ENCODE measurements around the gene ZNF564.
"Not testable (repeated sequence)": the region's sequence is repeated elsewhere in the genome, so short reads cannot be mapped to it uniquely, and the experiment has no call there.

ZNF564 gene

DNA sequence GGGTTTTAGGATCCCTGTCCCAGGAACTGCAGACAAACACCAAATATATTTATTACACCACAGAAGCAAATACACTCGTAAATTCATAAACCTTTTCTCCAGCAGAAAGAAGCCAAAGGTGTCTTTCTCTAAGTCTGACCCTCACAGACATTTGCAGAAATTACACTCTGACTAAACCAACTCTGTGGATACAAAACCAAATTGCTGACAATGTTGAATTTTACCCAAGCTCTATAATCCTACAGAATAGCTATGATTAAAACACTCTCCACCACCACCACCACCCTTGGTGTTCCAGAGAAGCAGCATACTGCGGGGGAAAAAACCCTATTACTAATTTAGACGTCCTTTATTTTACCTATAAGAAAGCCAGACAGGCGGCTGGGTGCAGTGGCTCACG, 5.2 kb downstream of the ZNF564 start:
- Histone ChIP-seq H3K4me3 (no peak overlapping the region), H3K27me3 (ENCODE audit: low read depth) (no peaks in the 10 kb centered on the region), H3K36me3 (replicated peaks) (peaks cover 17% of the 10 kb centered on the region), H3K9me3 (peaks cover 4% of the 10 kb centered on the region; the same call in 1 of the 2 replicates), H3K4me1 (no peaks in the 10 kb centered on the region; the same call in 1 of the 2 replicates)
- in situ Hi-C loops (cut with MboI; ENCODE audit: low sequenced_read_pairs), result no loop called here
- no peak for DNase-seq (ENCODE audit: low spot score in 2 of 2)

DNA sequence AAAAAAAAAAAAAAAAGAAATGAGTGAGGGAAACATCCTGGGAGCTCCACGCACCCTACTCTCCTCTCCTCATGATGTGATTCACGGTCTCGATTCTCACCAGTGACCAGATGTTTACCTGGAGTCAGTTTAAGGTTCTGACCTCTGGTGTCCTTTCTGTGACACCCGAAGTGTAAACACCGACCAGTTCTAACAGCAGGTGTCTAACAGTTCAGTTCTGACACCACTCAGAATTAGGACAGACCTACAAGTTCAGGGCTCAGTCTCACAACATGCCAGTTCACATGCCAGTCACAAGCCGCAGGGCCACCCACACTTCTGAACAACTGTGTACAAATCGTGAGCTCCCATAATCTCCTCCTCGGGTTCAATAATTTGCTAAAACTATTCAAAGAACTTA, 6.0 kb downstream of the ZNF564 start:
- DNase-seq (ENCODE audit: low spot score in 2 of 2), result no peak
- H3K4me3 ChIP-seq, result no peak overlapping the region
- peaks cover 15% of the 10 kb centered on the region; the same call in 1 of the 2 replicates for H3K36me3 ChIP-seq (replicated peaks)
- in situ Hi-C loops (cut with MboI; ENCODE audit: low sequenced_read_pairs), result no loop called here
- H3K9me3 ChIP-seq, result peaks cover 4% of the 10 kb centered on the region; the same call in 1 of the 2 replicates
- H3K4me1 ChIP-seq, result no peaks in the 10 kb centered on the region; the same call in 1 of the 2 replicates
- no peaks in the 10 kb centered on the region for H3K27me3 ChIP-seq (ENCODE audit: low read depth)

DNA sequence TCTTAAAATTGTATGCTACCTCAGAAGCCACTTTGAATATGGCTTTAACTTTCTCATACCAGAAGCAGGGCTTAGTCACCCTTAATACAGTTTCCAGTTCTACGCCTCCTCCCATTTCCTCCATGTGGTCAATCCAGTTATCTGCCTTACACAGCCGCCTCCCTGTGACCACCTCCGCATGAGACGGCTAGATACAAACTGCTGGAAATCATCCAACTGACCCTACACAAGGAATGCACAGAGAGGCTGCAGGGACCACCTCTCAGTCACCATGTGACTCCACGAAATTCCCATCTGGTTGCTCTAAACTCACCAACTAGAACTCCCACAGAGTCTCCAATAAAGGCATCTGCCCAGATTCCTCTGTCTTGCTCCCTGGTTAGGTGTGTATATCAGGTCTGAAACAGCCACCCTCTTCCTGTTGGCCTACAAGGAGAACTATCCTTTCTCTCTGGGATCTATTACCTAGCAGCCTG, 6.8 kb downstream of the ZNF564 start:
- H3K4me3 ChIP-seq, result no peak overlapping the region
- peaks cover 10% of the 10 kb centered on the region; the same call in 1 of the 2 replicates for H3K36me3 ChIP-seq (replicated peaks)
- DNase-seq (ENCODE audit: low spot score in 2 of 2), result no peak
- H3K9me3 ChIP-seq, result peaks cover 4% of the 10 kb centered on the region; the same call in 1 of the 2 replicates
- in situ Hi-C loops (cut with MboI; ENCODE audit: low sequenced_read_pairs), result no loop called here
- H3K4me1 ChIP-seq, result no peaks in the 10 kb centered on the region
- no peaks in the 10 kb centered on the region for H3K27me3 ChIP-seq (ENCODE audit: low read depth)

DNA sequence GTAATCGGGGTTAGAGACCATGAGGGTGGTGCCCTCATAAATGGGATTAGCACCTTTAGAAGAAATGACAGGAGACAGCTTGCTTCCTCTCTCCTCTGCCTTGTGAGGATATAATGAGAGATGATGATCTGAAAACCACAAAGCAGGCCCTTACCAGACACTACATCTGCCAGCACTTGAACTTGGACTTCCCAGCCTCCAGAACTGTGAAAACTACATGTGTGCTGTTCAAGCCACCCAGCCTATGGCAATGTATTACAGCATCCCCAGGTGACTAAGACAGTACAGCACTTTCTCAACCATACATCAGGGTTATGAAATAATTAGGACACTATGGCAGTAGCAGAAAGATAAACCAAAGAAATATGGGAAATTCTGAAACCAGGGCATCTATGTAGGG, 7.4 kb downstream of the ZNF564 start:
- Histone ChIP-seq H3K4me1 (no peaks in the 10 kb centered on the region), H3K9me3 (peaks cover 4% of the 10 kb centered on the region), H3K36me3 (replicated peaks) (peaks cover 5% of the 10 kb centered on the region; the same call in 1 of the 2 replicates), H3K4me3 (no peak overlapping the region), H3K27me3 (ENCODE audit: low read depth) (no peaks in the 10 kb centered on the region)
- no peak for DNase-seq (ENCODE audit: low spot score in 2 of 2)
- in situ Hi-C loops (cut with MboI; ENCODE audit: low sequenced_read_pairs), result no loop called here

DNA sequence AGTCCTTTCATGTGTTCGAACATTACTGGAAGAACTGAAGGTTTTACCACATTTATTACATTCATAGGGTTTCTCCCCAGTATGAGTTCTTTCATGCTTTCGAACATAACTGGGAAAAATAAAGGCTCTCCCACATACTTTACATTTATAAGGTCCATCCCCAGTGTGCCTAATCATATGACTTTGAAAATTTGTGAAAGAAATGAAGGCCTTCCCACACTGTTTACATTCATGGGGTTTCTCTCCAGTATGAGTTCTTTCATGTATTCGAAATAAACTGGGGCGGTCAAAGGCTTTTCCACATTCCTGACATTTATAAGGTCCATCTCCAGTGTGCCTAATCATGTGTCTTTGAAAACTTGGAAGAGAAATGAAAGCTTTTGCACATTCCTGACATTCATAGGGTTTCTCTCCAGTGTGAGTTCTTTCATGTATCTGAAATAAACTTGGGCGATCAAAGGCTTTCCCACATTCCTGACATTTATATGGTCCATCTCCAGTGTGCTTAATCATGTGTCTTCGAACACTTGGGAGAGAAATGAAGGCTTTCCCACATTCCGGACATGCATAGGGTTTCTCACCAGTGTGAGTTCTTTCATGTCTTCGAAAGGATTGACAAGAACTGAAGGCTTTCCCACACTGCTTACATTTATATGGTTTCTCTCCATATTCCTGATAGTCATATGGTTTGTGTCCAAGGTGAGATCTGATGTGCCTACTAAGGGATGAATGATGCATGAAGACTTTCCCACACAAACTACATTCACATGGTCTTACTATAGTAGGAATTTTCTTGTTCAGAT, 24.0 kb downstream of the ZNF564 start:
- Histone ChIP-seq H3K27me3 (ENCODE audit: low read depth) (no peaks in the 10 kb centered on the region), H3K36me3 (replicated peaks) (peaks cover 34% of the 10 kb centered on the region), H3K9me3 (peaks cover 70% of the 10 kb centered on the region), H3K4me3 (no peak overlapping the region), H3K4me1 (no peaks in the 10 kb centered on the region)
- no peak for DNase-seq (ENCODE audit: low spot score in 2 of 2)
- in situ Hi-C loops (cut with MboI; ENCODE audit: low sequenced_read_pairs), result no loop called here

DNA sequence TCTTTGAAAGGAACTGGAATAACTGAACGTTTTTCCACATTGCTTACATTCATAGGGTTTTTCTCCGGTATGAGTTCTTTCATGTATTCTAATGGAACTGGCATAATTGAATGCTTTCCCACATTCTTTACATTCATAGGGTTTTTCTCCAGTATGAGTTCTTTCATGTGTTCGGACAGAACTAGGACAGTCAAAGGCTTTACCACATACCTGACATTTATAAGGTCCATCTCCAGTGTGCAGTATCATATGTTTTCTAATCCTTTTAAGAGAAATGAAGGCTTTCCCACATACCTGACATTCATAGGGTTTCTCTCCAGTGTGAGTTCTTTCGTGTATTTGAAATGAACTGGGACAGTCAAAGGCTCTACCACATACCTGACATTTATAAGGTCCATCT, 24.7 kb downstream of the ZNF564 start:
- in situ Hi-C loops (cut with MboI; ENCODE audit: low sequenced_read_pairs), result no loop called here
- no peak overlapping the region for H3K4me3 ChIP-seq
- H3K27me3 ChIP-seq (ENCODE audit: low read depth), result no peaks in the 10 kb centered on the region
- peaks cover 34% of the 10 kb centered on the region for H3K36me3 ChIP-seq (replicated peaks)
- DNase-seq (ENCODE audit: low spot score in 2 of 2), result no peak
- H3K9me3 ChIP-seq, result peaks cover 65% of the 10 kb centered on the region
- H3K4me1 ChIP-seq, result no peaks in the 10 kb centered on the region

DNA sequence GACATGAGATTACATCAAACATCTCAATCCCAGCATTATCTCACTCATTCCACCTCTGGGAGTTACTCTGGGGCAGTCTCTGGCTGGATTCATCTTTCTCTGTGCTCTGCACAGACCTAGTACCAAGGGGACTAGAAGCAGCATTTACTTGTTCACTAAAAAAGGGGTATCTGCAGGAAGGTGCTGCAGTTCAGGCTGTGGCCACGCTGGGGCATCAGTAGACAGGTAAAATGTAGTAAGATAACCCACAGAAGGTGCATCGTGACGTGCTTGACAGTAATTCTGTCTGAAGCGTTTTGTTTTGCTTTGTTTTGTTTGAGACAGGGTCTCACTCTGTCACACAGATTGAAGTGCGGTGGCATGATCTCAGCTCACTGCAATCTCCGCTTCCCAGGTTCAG, 29.3 kb downstream of the ZNF564 start:
- in situ Hi-C loops (cut with MboI; ENCODE audit: low sequenced_read_pairs), result no loop called here
- Histone ChIP-seq H3K4me3 (no peak overlapping the region), H3K27me3 (ENCODE audit: low read depth) (no peaks in the 10 kb centered on the region), H3K36me3 (replicated peaks) (peaks cover 18% of the 10 kb centered on the region), H3K4me1 (no peaks in the 10 kb centered on the region), H3K9me3 (peaks cover 42% of the 10 kb centered on the region)
- peak in 1 of 2 experiments; percentile 34 for DNase-seq (ENCODE audit: low spot score in 2 of 2)

DNA sequence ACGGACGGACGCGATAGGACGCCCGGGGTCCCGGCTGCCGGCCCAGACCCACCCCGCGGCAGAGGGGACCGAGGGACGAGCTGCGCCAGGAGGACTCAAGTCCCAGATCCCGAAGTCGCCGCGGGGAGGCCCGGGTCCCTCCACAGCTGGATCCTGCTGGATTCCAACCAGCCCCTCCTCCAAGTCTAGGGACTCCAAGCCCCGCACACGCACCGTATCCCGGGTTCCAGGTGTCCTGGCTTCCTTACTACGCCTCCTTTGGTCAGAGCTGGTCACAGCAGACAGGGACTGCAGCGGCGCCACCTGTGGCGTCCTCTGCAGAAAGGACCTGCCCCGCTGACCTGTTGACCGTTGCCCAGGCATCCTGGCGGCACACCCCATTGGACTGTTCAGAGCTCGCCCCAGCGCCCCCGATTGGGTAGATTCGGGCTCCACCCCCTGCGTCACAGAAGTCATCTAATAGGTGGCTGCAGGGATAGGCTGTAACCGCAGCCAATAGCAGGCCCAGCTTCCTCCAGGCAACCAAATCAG, 37.7 kb downstream of the ZNF564 start:
- H3K4me3 ChIP-seq, result no peak overlapping the region
- peaks cover 19% of the 10 kb centered on the region for H3K9me3 ChIP-seq
- no peak for DNase-seq (ENCODE audit: low spot score in 2 of 2)
- H3K36me3 ChIP-seq (replicated peaks), result no peaks in the 10 kb centered on the region
- no peaks in the 10 kb centered on the region for H3K27me3 ChIP-seq (ENCODE audit: low read depth)
- in situ Hi-C loops (cut with MboI; ENCODE audit: low sequenced_read_pairs), result no loop called here
- H3K4me1 ChIP-seq, result no peaks in the 10 kb centered on the region

DNA sequence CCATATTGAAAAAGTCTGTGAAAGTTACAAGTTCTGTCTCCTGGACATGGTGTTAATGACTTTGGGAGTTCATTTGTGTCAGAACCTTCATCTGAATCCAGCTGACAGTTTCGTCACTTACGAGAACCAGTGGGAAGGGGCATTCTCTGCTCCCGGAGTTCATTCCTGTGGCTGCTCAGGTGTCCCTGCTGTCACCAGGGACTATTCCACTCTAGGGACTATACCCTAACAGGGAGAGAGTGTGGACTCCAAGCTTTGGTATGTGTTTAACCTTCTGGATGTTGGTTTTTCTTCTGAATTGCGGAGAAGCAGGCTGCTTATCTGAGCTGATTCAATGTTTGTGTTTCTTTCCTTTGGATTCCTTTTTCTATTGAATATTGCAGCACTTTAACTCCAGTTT, 54.2 kb downstream of the ZNF564 start:
- H3K4me3 ChIP-seq, result no peak overlapping the region
- in situ Hi-C loops (cut with MboI; ENCODE audit: low sequenced_read_pairs), result no loop called here
- H3K36me3 ChIP-seq (replicated peaks), result no peaks in the 10 kb centered on the region
- H3K9me3 ChIP-seq, result no peaks in the 10 kb centered on the region; the same call in none of the 2 replicates
- no peak for DNase-seq (ENCODE audit: low spot score in 2 of 2)
- no peaks in the 10 kb centered on the region for H3K4me1 ChIP-seq
- no peaks in the 10 kb centered on the region for H3K27me3 ChIP-seq (ENCODE audit: low read depth)

DNA sequence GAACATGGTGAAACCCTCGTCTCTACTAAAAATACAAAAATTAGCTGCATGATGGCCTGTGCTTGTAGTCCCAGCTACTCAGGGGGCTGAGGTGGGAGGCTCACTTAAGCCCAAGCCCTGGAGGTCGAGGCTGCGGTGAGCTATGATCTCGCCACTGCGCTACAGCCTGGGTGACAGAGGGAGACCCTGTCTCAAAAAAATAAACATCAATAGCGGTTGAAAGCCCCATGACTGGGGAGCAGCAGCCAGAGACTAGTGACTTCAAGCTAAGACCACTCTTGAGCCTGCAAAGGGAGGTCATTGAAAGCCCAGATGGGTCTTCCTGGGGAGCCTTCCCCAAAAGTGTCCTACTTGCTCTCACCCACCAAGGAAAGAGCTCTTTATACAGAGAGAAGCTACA, 54.8 kb downstream of the ZNF564 start:
- H3K4me1 ChIP-seq, result no peaks in the 10 kb centered on the region
- H3K9me3 ChIP-seq, result no peaks in the 10 kb centered on the region; the same call in none of the 2 replicates
- no peak for DNase-seq (ENCODE audit: low spot score in 2 of 2)
- no peaks in the 10 kb centered on the region for H3K27me3 ChIP-seq (ENCODE audit: low read depth)
- no peak overlapping the region for H3K4me3 ChIP-seq
- no peaks in the 10 kb centered on the region for H3K36me3 ChIP-seq (replicated peaks)
- in situ Hi-C loops (cut with MboI; ENCODE audit: low sequenced_read_pairs), result no loop called here

DNA sequence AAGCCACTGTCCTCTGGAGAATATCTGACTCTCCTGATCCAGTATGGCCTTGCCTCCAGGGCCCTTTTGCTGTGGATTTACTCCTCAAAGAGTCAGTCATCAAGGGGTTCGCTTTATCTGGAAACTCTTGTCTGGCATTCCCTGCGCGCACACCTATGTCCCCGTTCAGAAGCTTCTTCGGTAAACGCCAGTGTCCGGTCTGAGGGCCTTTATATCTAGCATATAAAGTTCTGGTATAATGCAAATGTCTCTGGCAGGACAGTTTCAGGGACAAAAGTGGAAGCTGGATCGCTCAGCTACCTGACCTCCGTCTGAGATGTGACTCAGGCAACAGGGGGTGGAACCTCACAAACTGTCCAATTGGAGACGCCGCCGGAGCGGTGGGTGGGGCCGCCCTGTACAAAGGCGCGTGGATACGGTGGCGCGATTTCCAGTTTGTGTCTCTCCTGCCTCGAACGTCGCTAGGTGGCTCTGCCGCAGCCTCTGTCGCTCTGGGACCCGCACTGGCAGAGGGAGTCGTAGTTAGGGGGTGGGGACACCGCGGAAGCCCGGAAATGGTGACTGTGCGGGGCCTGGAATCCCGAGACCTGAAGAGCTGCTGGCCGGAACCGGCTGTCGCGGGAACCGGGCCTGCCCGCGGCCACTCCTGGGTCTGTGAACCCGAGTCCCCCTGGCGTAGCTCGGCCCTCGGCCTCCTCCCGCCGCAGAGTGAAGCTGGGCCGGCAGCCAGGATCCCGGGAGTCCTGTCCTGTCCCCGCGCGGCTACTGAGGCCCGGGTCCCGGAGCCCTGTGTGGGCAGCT, 56.1 kb downstream of the ZNF564 start:
- no peaks in the 10 kb centered on the region for H3K4me1 ChIP-seq
- in situ Hi-C loops (cut with MboI; ENCODE audit: low sequenced_read_pairs), result no loop called here
- H3K27me3 ChIP-seq (ENCODE audit: low read depth), result no peaks in the 10 kb centered on the region
- H3K4me3 ChIP-seq, result no peak overlapping the region
- H3K9me3 ChIP-seq, result no peaks in the 10 kb centered on the region; the same call in none of the 2 replicates
- H3K36me3 ChIP-seq (replicated peaks), result no peaks in the 10 kb centered on the region
- no peak for DNase-seq (ENCODE audit: low spot score in 2 of 2)

DNA sequence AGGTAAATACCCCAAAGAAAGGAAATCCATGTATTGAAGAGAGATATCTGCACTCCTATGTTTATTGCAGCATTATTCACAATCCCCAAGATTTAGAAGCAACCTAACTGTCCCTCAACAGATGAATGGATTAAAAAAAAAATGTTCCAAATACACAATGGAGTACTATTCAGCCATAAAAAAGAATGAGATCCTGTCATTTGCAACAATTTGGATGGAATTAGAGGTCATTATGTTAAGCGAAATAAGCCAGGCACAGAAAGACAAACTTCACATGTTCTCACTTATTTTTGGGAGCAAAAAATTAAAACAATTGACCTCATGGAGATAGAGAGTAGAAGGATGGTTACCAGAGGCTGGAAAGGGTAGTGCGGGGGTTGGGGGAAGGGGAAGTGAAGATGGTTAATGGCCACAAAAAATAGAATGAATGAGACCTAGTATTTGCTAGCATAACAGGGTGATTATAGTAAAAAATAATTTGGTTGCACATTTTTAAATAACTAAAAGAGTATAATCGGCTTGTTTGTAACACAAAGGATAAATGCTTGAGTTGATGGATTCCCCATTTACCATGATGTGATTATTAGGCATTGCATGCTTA, 56.9 kb downstream of the ZNF564 start:
- in situ Hi-C loops (cut with MboI; ENCODE audit: low sequenced_read_pairs), result no loop called here
- Histone ChIP-seq H3K4me3 (no peak overlapping the region), H3K9me3 (no peaks in the 10 kb centered on the region; the same call in 1 of the 2 replicates), H3K27me3 (ENCODE audit: low read depth) (no peaks in the 10 kb centered on the region), H3K36me3 (replicated peaks) (no peaks in the 10 kb centered on the region), H3K4me1 (no peaks in the 10 kb centered on the region)
- no peak for DNase-seq (ENCODE audit: low spot score in 2 of 2)

DNA sequence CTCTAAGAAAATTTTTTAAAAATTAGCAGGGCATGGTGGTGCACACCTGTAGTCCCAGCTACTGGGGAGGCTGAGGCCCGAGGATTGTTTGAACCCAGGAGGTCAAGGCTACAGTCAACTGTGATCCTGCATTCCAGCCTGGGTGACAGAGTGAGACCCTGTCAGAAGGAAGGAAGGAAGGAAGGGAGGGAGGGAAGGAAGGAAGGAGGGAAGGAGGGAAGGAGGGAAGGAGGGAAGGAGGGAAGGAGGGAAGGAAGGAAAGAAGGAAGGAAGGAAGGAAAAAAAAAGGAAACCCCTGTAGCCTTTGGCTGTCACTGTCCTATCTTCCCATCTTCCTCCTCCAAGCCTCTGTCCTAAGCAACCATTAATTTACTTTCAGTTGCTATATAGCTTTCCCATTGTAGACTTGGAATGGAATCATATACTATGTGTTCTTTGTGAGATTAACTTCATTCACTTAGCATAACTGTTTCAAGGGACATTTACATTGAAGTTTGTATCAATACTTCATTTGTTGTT, 65.0 kb downstream of the ZNF564 start:
- in situ Hi-C loops (cut with MboI; ENCODE audit: low sequenced_read_pairs); H3K36me3 ChIP-seq (replicated peaks); H3K27me3 ChIP-seq (ENCODE audit: low read depth); H3K4me3 ChIP-seq; H3K4me1 ChIP-seq; H3K9me3 ChIP-seq; DNase-seq (ENCODE audit: low spot score in 2 of 2): not testable (repeated sequence)

Data from HAP-1 (cell line).